Right lobe of liver (tissue), 6 donors: ENCODE measurements around the gene GPSM3. TPM values are rescaled to one million over a fixed set of nuclear protein-coding genes. Genes with fewer than 3 reads are reported as not detected.
A peak's percentile ranks its signal among the peaks of the same experiment; 100 is the strongest.

ENCODE experiments used
- ATAC-seq, 4 donors: fragments of 200-7000 bp; cut with Tn5 transposase; one replicate each; pipeline ENCODE4 v1.9.1; 2020; ENCODE audit warnings: mild to moderate bottlenecking in 4 of 4, moderate library complexity in 4 of 4
- DNase-seq, 3 donors: peaks; one replicate each; pipeline ENCODE4 v3.0.0-alpha.2; 2020
- H3K27ac ChIP-seq, 3 donors: fragments of 200-600 bp; one replicate each; pipeline ENCODE4 v1.8.0; 2022
- H3K27me3 ChIP-seq, 2 donors: fragments of 200-600 bp; one replicate each; pipeline ENCODE4 v1.8.0; 2022
- H3K36me3 ChIP-seq, 4 donors: fragments of 200-600 bp; sonication (generic) in 1 of 4; one replicate each; pipeline versions ENCODE4 v1.5.1 to v1.8.0; 2017 to 2022; ENCODE audit warnings: control low read depth in 1 of 4
- H3K4me1 ChIP-seq, 4 donors: fragments of 200-600 bp; sonication (generic) in 1 of 4; one replicate each; pipeline versions ENCODE4 v1.5.1 to v1.8.0; 2017 to 2022; ENCODE audit warnings: control low read depth in 1 of 4
- H3K4me3 ChIP-seq, 3 donors: fragments of 200-600 bp; one replicate each; pipeline ENCODE4 v1.8.0; 2022
- H3K9me3 ChIP-seq, 4 donors: fragments of 200-600 bp; sonication (generic) in 1 of 4; one replicate each; pipeline versions ENCODE4 v1.5.1 to v1.8.0; 2017 to 2022; ENCODE audit warnings: control low read depth in 1 of 4
- CTCF ChIP-seq, 4 donors: fragments of 200-600 bp in 3 of 4; fragments of 450-650 bp in 1 of 4; IDR thresholded peaks; one replicate each; pipeline versions ENCODE4 v1.5.1 to v1.8.0; 2016 to 2022; ENCODE audit warnings: antibody characterized with exemption in 4 of 4, mild to moderate bottlenecking in 2 of 4
- POLR2A ChIP-seq: fragments of 450-650 bp; IDR thresholded peaks from one replicate; pipeline ENCODE4 v1.6.1; 2017; ENCODE audit warnings: antibody characterized with exemption, mild to moderate bottlenecking
- WGBS: methylation state at CpG from one replicate; pipeline ENCODE4 v1.1.6; 2018; ENCODE audit warnings: low coverage, low lambda C conversion rate; ENCODE audit not compliant: insufficient coverage; ENCODE audit errors: missing lambda C conversion rate; 5-methylcytosine and 5-hydroxymethylcytosine counted together
- intact Hi-C, 2 donors: fragments of 100-400 bp; cut with DNase I; formaldehyde crosslinking; loops; one replicate each; pipeline versions ENCODE4 v1.11.2 to v1.14.1; 2022
- total RNA-seq, 6 experiments: library from RNA; depleted of rRNA in 2 of 6; stranded (reverse); fragments of >200 nt in 2 of 6; fragmentation: NEBNext Ultra II Directional in 3 of 6; extraction: Animal tissue kit (Norgen Biotek cat#: 25700) in 3 of 6; gene quantifications; one replicate each; pipeline versions ENCODE4 v1.1.0 to v1.2.4, GENCODE V29; 2016 to 2023
- donor health status: DM: no; HTN: yes; CAD: no.
- donor health status: DM: no; HTN: no; CAD: no.
- donor health status: DM: no; HTN: no; CAD: no.
- donor health status: DM: no; HTN: yes; CAD: no.
- donor health status: DM: no; HTN: yes; CAD: no.

GPSM3 gene
- total RNA-seq, 6 experiments from 2014 or later = 3.7 to 9.2 (median 5.7) TPM

- Histone ChIP-seq H3K27me3 (no peaks in the 10 kb centered on the region), H3K4me1 (peaks cover 0 to 11% (median 5%) of the 10 kb centered on the region in 4 donors), H3K36me3 (no peaks in the 10 kb centered on the region), H3K4me3 (no peak overlapping the region), H3K27ac (no peak overlapping the region), H3K9me3 (no peaks in the 10 kb centered on the region)
- intact Hi-C loops = no loop called here
- WGBS = 80% methylated on average over 16 of the region's 17 CpGs
- no peak for DNase-seq
- ATAC-seq = no peak
- no peak for TF ChIP-seq POLR2A
- TF ChIP-seq CTCF (IDR thresholded peaks at IDR 0.05) = no peak
Measured at GRCh38 chr6:32198866-32199265, 6.4 kb upstream of the GPSM3 start.

DNA sequence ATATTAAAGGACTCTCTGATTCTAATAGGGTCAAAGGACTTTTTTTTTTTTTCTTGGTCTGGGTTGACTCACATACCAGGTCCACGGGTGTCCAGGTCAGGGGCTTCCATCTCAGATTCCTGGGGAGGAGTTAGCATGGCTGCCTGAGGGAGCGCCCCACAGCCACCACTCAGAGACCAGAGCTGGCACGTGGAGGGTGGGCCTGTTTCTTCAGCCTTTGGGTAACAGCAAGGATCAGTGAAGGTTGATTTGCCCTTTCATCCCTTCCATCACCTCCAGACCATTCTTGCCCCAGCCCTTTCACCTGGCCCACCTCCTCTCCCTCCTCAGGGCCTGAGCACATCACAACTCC lies 5.9 kb upstream of the GPSM3 start:
- TF ChIP-seq CTCF (IDR thresholded peaks at IDR 0.05) = no peak
- TF ChIP-seq POLR2A = no peak
- DNase-seq = no peak
- no peaks in the 10 kb centered on the region for H3K9me3 ChIP-seq
- no peaks in the 10 kb centered on the region for H3K27me3 ChIP-seq
- intact Hi-C loops = no loop called here
- no peaks in the 10 kb centered on the region for H3K36me3 ChIP-seq
- WGBS = 56% methylated on average over 3 of the region's 3 CpGs
- peaks cover 0 to 11% (median 5%) of the 10 kb centered on the region in 4 donors for H3K4me1 ChIP-seq
- H3K4me3 ChIP-seq = no peak overlapping the region
- ATAC-seq = no peak
- H3K27ac ChIP-seq = no peak overlapping the region

GRCh38 chr6:32196682-32197616 lies 4.5 kb upstream of the GPSM3 start:
- DNase-seq = no peak
- intact Hi-C loops = no loop called here
- no peak for ATAC-seq
- Histone ChIP-seq H3K4me3 (peak overlapping the region; percentile 58 to 87 (median 78)), H3K27me3 (no peaks in the 10 kb centered on the region), H3K9me3 (no peaks in the 10 kb centered on the region), H3K36me3 (no peaks in the 10 kb centered on the region), H3K4me1 (peaks cover 0 to 11% (median 5%) of the 10 kb centered on the region in 4 donors), H3K27ac (peak overlapping the region; percentile 97 to 99 (median 99))
- 43% methylated on average over 14 of the region's 28 CpGs for WGBS
- TF ChIP-seq CTCF (IDR thresholded peaks at IDR 0.05) (no peak), POLR2A (no peak)

- ATAC-seq (peak; percentile 1 to 24 (median 9)), DNase-seq (peak; percentile 85 to 93 (median 91))
- intact Hi-C loops = no loop called here
- Histone ChIP-seq H3K4me1 (peaks cover 0 to 11% (median 5%) of the 10 kb centered on the region in 4 donors), H3K27ac (peak overlapping the region; percentile 97 to 99 (median 99)), H3K9me3 (no peaks in the 10 kb centered on the region), H3K27me3 (no peaks in the 10 kb centered on the region), H3K4me3 (peak overlapping the region; percentile 58 to 87 (median 78)), H3K36me3 (no peaks in the 10 kb centered on the region)
- TF ChIP-seq CTCF (IDR thresholded peaks at IDR 0.05) (peak in 1 of 4 donors; percentile 4), POLR2A (peak; percentile 99)
- WGBS = 2% methylated on average over 22 of the region's 58 CpGs
Measured at GRCh38 chr6:32195902-32196681, 3.6 kb upstream of the GPSM3 start.
